T-helper 2 cell treated with Interferon-gamma antibody and Interleukin-4, amounts not matched to agents 5 μg/mL and 100 μg/mL, for 36 hours (primary cell): ENCODE results near the gene MRTO4.
"Not testable (repeated sequence)": the region's sequence is repeated elsewhere in the genome, so short reads cannot be mapped to it uniquely, and the experiment has no call there.

Experiments used
- DNase-seq: peaks from one replicate; pipeline ENCODE4 v3.0.0; 2021; ENCODE audit warnings: low spot score
- H3K27ac Mint-ChIP-seq: one replicate; pipeline ENCODE4 v1.8.0; 2021; ENCODE audit warnings: mild to moderate bottlenecking, mixed read lengths
- H3K27me3 Mint-ChIP-seq: one replicate; pipeline ENCODE4 v1.8.0; 2021; ENCODE audit warnings: low read depth, mixed read lengths
- H3K36me3 Mint-ChIP-seq: one replicate; pipeline ENCODE4 v1.8.0; 2021; ENCODE audit warnings: low read depth, mixed read lengths
- H3K4me1 Mint-ChIP-seq: one replicate; pipeline ENCODE4 v1.8.0; 2021; ENCODE audit warnings: low read depth, mixed read lengths
- H3K4me3 Mint-ChIP-seq: one replicate; pipeline ENCODE4 v1.8.0; 2022; ENCODE audit warnings: mild to moderate bottlenecking, moderate library complexity, mixed read lengths
- H3K9me3 Mint-ChIP-seq: one replicate; pipeline ENCODE4 v1.8.0; 2021; ENCODE audit warnings: mixed read lengths

MRTO4 gene

GRCh38 chr1:19300211-19300610 lies 48.6 kb downstream of the MRTO4 start:
- no peak overlapping the region for H3K4me3 Mint-ChIP-seq
- no peak for DNase-seq
- H3K36me3 Mint-ChIP-seq = peaks cover 23% of the 10 kb centered on the region
- no peaks in the 10 kb centered on the region for H3K27me3 Mint-ChIP-seq
- H3K27ac Mint-ChIP-seq = no peak overlapping the region
- H3K9me3 Mint-ChIP-seq = peaks cover 15% of the 10 kb centered on the region
- H3K4me1 Mint-ChIP-seq = no peaks in the 10 kb centered on the region

GRCh38 chr1:19304081-19304480 lies 52.5 kb downstream of the MRTO4 start:
- H3K27me3 Mint-ChIP-seq, H3K4me1 Mint-ChIP-seq, H3K9me3 Mint-ChIP-seq, DNase-seq, H3K27ac Mint-ChIP-seq, H3K4me3 Mint-ChIP-seq: not testable (repeated sequence)
- H3K36me3 Mint-ChIP-seq = peaks cover 32% of the 10 kb centered on the region

- Mint-ChIP-seq H3K36me3 (peaks cover 32% of the 10 kb centered on the region), H3K4me1 (peaks cover 5% of the 10 kb centered on the region), H3K4me3 (no peak overlapping the region)
Observed at GRCh38 chr1:19305880-19306279, 54.3 kb downstream of the MRTO4 start.

GRCh38 chr1:19306941-19307340 lies 55.3 kb downstream of the MRTO4 start:
- H3K36me3 Mint-ChIP-seq = peaks cover 32% of the 10 kb centered on the region
- no peak overlapping the region for H3K4me3 Mint-ChIP-seq
- H3K27ac Mint-ChIP-seq = no peak overlapping the region
- no peaks in the 10 kb centered on the region for H3K9me3 Mint-ChIP-seq
- DNase-seq = no peak
- peaks cover 10% of the 10 kb centered on the region for H3K4me1 Mint-ChIP-seq
- H3K27me3 Mint-ChIP-seq = no peaks in the 10 kb centered on the region

More at GRCh38 chr1:19305880-19306279, 54.3 kb downstream of the MRTO4 start:
- Mint-ChIP-seq H3K27me3 (no peaks in the 10 kb centered on the region), H3K27ac (no peak overlapping the region), H3K9me3 (no peaks in the 10 kb centered on the region)
- no peak for DNase-seq

GRCh38 chr1:19307794-19308508 lies 56.3 kb downstream of the MRTO4 start:
- no peak overlapping the region for H3K27ac Mint-ChIP-seq
- no peak overlapping the region for H3K4me3 Mint-ChIP-seq
- peaks cover 32% of the 10 kb centered on the region for H3K36me3 Mint-ChIP-seq
- DNase-seq = no peak
- H3K9me3 Mint-ChIP-seq = no peaks in the 10 kb centered on the region
- H3K27me3 Mint-ChIP-seq = no peaks in the 10 kb centered on the region
- H3K4me1 Mint-ChIP-seq = peaks cover 13% of the 10 kb centered on the region

- peaks cover 19% of the 10 kb centered on the region for H3K4me1 Mint-ChIP-seq
- H3K36me3 Mint-ChIP-seq = peaks cover 28% of the 10 kb centered on the region
- no peaks in the 10 kb centered on the region for H3K9me3 Mint-ChIP-seq
- H3K27me3 Mint-ChIP-seq = no peaks in the 10 kb centered on the region
- no peak overlapping the region for H3K4me3 Mint-ChIP-seq
- no peak overlapping the region for H3K27ac Mint-ChIP-seq
- DNase-seq = no peak
Observed at GRCh38 chr1:19308509-19308907, 56.9 kb downstream of the MRTO4 start.

- peaks cover 23% of the 10 kb centered on the region for H3K4me1 Mint-ChIP-seq
- no peaks in the 10 kb centered on the region for H3K9me3 Mint-ChIP-seq
- no peak overlapping the region for H3K27ac Mint-ChIP-seq
- no peak overlapping the region for H3K4me3 Mint-ChIP-seq
- no peak for DNase-seq
- H3K27me3 Mint-ChIP-seq = no peaks in the 10 kb centered on the region
- peaks cover 23% of the 10 kb centered on the region for H3K36me3 Mint-ChIP-seq
Observed at GRCh38 chr1:19309123-19309813, 57.7 kb downstream of the MRTO4 start.
